ENCODE data around the gene SLC13A3.

- no peak for TF ChIP-seq CTCF (IDR thresholded peaks at IDR 0.05)
- TF ChIP-seq POLR2A (IDR thresholded peaks at IDR 0.05), result no peak
Measured at GRCh38 chr20:46683668-46683938, 32.3 kb upstream of the SLC13A3 start.

All from ovary (tissue), 3 donors.